Measurements from ENCODE around the gene IDS.

The IDS gene

GRCh38 chrX:149471397-149471796 is 33.7 kb downstream of the IDS start:
- Histone ChIP-seq H3K27ac (ENCODE audit: extremely low read depth, low read depth, low read length) (no peak overlapping the region), H3K4me3 (ENCODE audit: low read depth, low read length) (no peak overlapping the region), H3K36me3 (ENCODE audit: control insufficient read depth in 2 of 2, insufficient read depth in 1 of 2, low read length in 2 of 2) (no peaks in the 10 kb centered on the region), H3K4me1 (ENCODE audit: control insufficient read depth, insufficient read depth, low read length) (no peaks in the 10 kb centered on the region), H3K9me3 (ENCODE audit: control insufficient read depth, insufficient read depth, low read depth, low read length) (no peaks in the 10 kb centered on the region)
- no peak for TF ChIP-seq PRDM2 (tag by site-specific recombination; IDR thresholded peaks at IDR 0.05; ENCODE audit: borderline replicate concordance)
- no peak for TF ChIP-seq ZNF155 (tag by site-specific recombination; IDR thresholded peaks at IDR 0.05)
- TF ChIP-seq ZFHX2 (tag by site-specific recombination; conservative IDR thresholded peaks at IDR 0.05) = no peak
- TF ChIP-seq ZNF514 (tag by site-specific recombination; IDR thresholded peaks at IDR 0.05) = no peak
- no peak for TF ChIP-seq ZSCAN23 (tag by site-specific recombination; IDR thresholded peaks at IDR 0.05)
- POLR2A ChIA-PET = no interaction called here
- CTCF ChIA-PET = interaction anchor here (0.5 to 2.8 kb wide), 40 partner anchors 8 to 1995 kb away, joined by 3 to 20 read pairs (median 3); no protein-coding TSS in a partner anchor

GRCh38 chrX:149470955-149471354 is 34.2 kb downstream of the IDS start:
- ChIA-PET POLR2A (no interaction called here), CTCF (interaction anchor here (0.5 to 2.8 kb wide), 45 partner anchors 8 to 1994 kb away, joined by 3 to 20 read pairs (median 3); no protein-coding TSS in a partner anchor)
- no peak overlapping the region for H3K27ac ChIP-seq (ENCODE audit: extremely low read depth, low read depth, low read length)
- no peaks in the 10 kb centered on the region for H3K4me1 ChIP-seq (ENCODE audit: control insufficient read depth, insufficient read depth, low read length)
- no peaks in the 10 kb centered on the region for H3K9me3 ChIP-seq (ENCODE audit: control insufficient read depth, insufficient read depth, low read depth, low read length)
- H3K4me3 ChIP-seq (ENCODE audit: low read depth, low read length) = no peak overlapping the region
- H3K36me3 ChIP-seq (ENCODE audit: control insufficient read depth in 2 of 2, insufficient read depth in 1 of 2, low read length in 2 of 2) = no peaks in the 10 kb centered on the region
- TF ChIP-seq ZNF350 (tag by site-specific recombination; IDR thresholded peaks at IDR 0.05) = no peak
- no peak for TF ChIP-seq ZNF169 (tag by site-specific recombination; IDR thresholded peaks at IDR 0.05)
- no peak for TF ChIP-seq ZNF354C (tag by site-specific recombination; IDR thresholded peaks at IDR 0.05; ENCODE audit: borderline replicate concordance, low read depth)
- TF ChIP-seq ZSCAN4 (tag by site-specific recombination; IDR thresholded peaks at IDR 0.05) = no peak
- TF ChIP-seq ZNF473 (tag by site-specific recombination; IDR thresholded peaks at IDR 0.05) = no peak
- no peak for TF ChIP-seq ZNF324 (tag by site-specific recombination; IDR thresholded peaks at IDR 0.05)
- TF ChIP-seq ZBTB48 (tag by site-specific recombination; IDR thresholded peaks at IDR 0.05) = peak; percentile 42; the same call in 1 of the 2 replicates
- no peak for TF ChIP-seq ZNF48 (tag by site-specific recombination; IDR thresholded peaks at IDR 0.05)
- no peak for TF ChIP-seq ZNF398 (tag by site-specific recombination; IDR thresholded peaks at IDR 0.05)
- TF ChIP-seq GLIS1 (tag by site-specific recombination; IDR thresholded peaks at IDR 0.05) = no peak
- no peak for TF ChIP-seq KLF8 (tag by site-specific recombination; IDR thresholded peaks at IDR 0.05)
- no peak for TF ChIP-seq ZNF138 (tag by site-specific recombination; IDR thresholded peaks at IDR 0.05; ENCODE audit: borderline replicate concordance)
- TF ChIP-seq ZNF18 (tag by site-specific recombination; IDR thresholded peaks at IDR 0.05) = no peak
- TF ChIP-seq OSR2 (tag by site-specific recombination; IDR thresholded peaks at IDR 0.05) = no peak
- TF ChIP-seq CTCF (tag by site-specific recombination; IDR thresholded peaks at IDR 0.05) = peak; percentile 88
- no peak for TF ChIP-seq ZNF404 (tag by site-specific recombination; IDR thresholded peaks at IDR 0.05)

Data from HEK293 (cell line).